ENCODE data around the gene SORBS1.

SORBS1 gene

GRCh38 chr10:95564291-95564690 lies 3.1 kb upstream of the SORBS1 start:
- no peak for DNase-seq

- no peak for DNase-seq
Measured at GRCh38 chr10:95562341-95562965, 1.3 kb upstream of the SORBS1 start.

- no peak for DNase-seq
Measured at GRCh38 chr10:95561864-95562177, 650 bp upstream of the SORBS1 start.

GRCh38 chr10:95560278-95561176 lies 644 bp downstream of the SORBS1 start:
- DNase-seq = peak; percentile 46

- no peak for DNase-seq
Measured at GRCh38 chr10:95559896-95560277, 1.3 kb downstream of the SORBS1 start.

- no peak for DNase-seq
Measured at GRCh38 chr10:95559471-95559870, 1.7 kb downstream of the SORBS1 start.

GRCh38 chr10:95558593-95559320 lies 2.4 kb downstream of the SORBS1 start:
- no peak for DNase-seq

- no peak for DNase-seq
Measured at GRCh38 chr10:95556994-95557767, 4.0 kb downstream of the SORBS1 start.

- DNase-seq = no peak
Measured at GRCh38 chr10:95553674-95554073, 7.5 kb downstream of the SORBS1 start.

- no peak for DNase-seq
Measured at GRCh38 chr10:95552679-95553342, 8.4 kb downstream of the SORBS1 start.

- no peak for DNase-seq
Measured at GRCh38 chr10:95550073-95550672, 11.0 kb downstream of the SORBS1 start.

- DNase-seq = no peak
Measured at GRCh38 chr10:95547791-95548435, 13.3 kb downstream of the SORBS1 start.

- no peak for DNase-seq
Measured at GRCh38 chr10:95547197-95547596, 14.0 kb downstream of the SORBS1 start.

GRCh38 chr10:95545981-95546380 lies 15.2 kb downstream of the SORBS1 start:
- no peak for DNase-seq

GRCh38 chr10:95544783-95545500 lies 16.2 kb downstream of the SORBS1 start:
- no peak for DNase-seq

- no peak for DNase-seq
Measured at GRCh38 chr10:95543459-95543858, 17.7 kb downstream of the SORBS1 start.

GRCh38 chr10:95542761-95543160 lies 18.4 kb downstream of the SORBS1 start:
- no peak for DNase-seq

- peak; percentile 79 for DNase-seq
Measured at GRCh38 chr10:95542330-95542729, 18.8 kb downstream of the SORBS1 start.

GRCh38 chr10:95540514-95541052 lies 20.6 kb downstream of the SORBS1 start:
- DNase-seq = no peak

GRCh38 chr10:95539560-95540284 lies 21.4 kb downstream of the SORBS1 start:
- DNase-seq = no peak

All from NCI-H1105 treated with DMSO at 0.1 percent for 48 hours (cell line).